MM.1S (cell line): Measurements from ENCODE around the gene RACGAP1.

Experiments used
- EZH2 ChIP-seq: fragments of 300-600 bp; sonication (generic); optimal IDR thresholded peaks from 2 replicates; pipeline ENCODE3; 2017; ENCODE audit warnings: low read depth, mild to moderate bottlenecking, antibody characterized with exemption, low read length, mixed read lengths
- TF ChIP-seq, protein P1 (sequence below): fragments of 300-600 bp; sonication (generic); IDR thresholded peaks from 2 replicates; pipeline ENCODE4 v1.5.1; 2016; ENCODE audit warnings: antibody characterized with exemption, low read length, mixed read lengths

DNA sequence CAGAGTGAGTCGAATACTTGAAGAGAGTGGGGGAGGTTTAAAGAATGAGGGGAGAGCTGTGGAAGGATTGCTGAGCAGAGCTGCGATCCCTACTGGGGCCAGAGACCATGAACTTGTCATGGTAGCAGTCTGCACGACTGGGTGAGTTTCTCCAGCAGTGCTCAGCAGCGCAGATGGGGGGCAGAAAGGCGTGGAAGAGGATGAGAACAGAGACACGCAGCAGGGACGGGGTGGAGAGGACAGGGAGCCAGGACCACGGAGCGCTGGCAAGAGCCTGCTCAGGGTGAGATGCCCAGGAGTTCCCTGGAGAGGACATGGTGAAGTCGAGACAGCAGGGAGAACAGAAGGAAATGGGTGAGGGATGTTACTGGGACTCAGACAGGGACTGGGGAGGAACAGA, 54.6 kb downstream of the RACGAP1 start:
- TF ChIP-seq, protein P1, sequence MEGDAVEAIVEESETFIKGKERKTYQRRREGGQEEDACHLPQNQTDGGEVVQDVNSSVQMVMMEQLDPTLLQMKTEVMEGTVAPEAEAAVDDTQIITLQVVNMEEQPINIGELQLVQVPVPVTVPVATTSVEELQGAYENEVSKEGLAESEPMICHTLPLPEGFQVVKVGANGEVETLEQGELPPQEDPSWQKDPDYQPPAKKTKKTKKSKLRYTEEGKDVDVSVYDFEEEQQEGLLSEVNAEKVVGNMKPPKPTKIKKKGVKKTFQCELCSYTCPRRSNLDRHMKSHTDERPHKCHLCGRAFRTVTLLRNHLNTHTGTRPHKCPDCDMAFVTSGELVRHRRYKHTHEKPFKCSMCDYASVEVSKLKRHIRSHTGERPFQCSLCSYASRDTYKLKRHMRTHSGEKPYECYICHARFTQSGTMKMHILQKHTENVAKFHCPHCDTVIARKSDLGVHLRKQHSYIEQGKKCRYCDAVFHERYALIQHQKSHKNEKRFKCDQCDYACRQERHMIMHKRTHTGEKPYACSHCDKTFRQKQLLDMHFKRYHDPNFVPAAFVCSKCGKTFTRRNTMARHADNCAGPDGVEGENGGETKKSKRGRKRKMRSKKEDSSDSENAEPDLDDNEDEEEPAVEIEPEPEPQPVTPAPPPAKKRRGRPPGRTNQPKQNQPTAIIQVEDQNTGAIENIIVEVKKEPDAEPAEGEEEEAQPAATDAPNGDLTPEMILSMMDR, result no peak
- TF ChIP-seq EZH2, result no peak
